Measurements from ENCODE around the gene TMX2. TPM values are rescaled to one million over a fixed set of nuclear protein-coding genes. Genes with fewer than 3 reads are reported as not detected.

The TMX2 gene
- total and polyA plus RNA-seq, 9 of the 15 experiments (the other 6 are each of a cell fraction or from before 2014, with no cell fraction given) = 176 to 433 (median 227) TPM

- TF ChIP-seq ZBTB33 (CRISPR knock-in tag; IDR thresholded peaks at IDR 0.05) (no peak), ZMIZ1 (IDR thresholded peaks at IDR 0.05; ENCODE audit: low read depth in 2 of 2, low read length in 2 of 2) (no peak), NR2C2 (CRISPR knock-in tag; IDR thresholded peaks at IDR 0.05) (no peak), NR2C2 (tag; IDR thresholded peaks at IDR 0.05) (no peak), RBM14 (IDR thresholded peaks at IDR 0.05; ENCODE audit: borderline replicate concordance, insufficient read depth, low read depth, low read length) (no peak), TAL1 (IDR thresholded peaks at IDR 0.05) (peak; percentile 90), SRSF1 (IDR thresholded peaks at IDR 0.05; ENCODE audit: low read depth, low read length) (no peak), SMARCE1 (IDR thresholded peaks at IDR 0.05) (peak; percentile 31; the same call in 1 of the 2 replicates), ETV5 (CRISPR knock-in tag; IDR thresholded peaks at IDR 0.05; ENCODE audit: low read depth) (no peak), MBD1 (CRISPR knock-in tag; IDR thresholded peaks at IDR 0.05) (no peak), CREBBP (IDR thresholded peaks at IDR 0.05; ENCODE audit: low read depth, low read length) (no peak), ZSCAN29 (IDR thresholded peaks at IDR 0.05) (no peak), TFE3 (CRISPR knock-in tag; IDR thresholded peaks at IDR 0.05) (no peak), SMAD3 (CRISPR knock-in tag; conservative IDR thresholded peaks at IDR 0.05) (no peak), TAF7 (tag; IDR thresholded peaks at IDR 0.05) (no peak), MTA3 (IDR thresholded peaks at IDR 0.05; ENCODE audit: borderline replicate concordance) (no peak), KLF1 (tag; IDR thresholded peaks at IDR 0.05) (no peak), ZNF589 (CRISPR knock-in tag; IDR thresholded peaks at IDR 0.05; ENCODE audit: low read depth) (no peak), CBX1 (IDR thresholded peaks at IDR 0.05; ENCODE audit: low read depth) (no peak), RCOR1 (IDR thresholded peaks at IDR 0.05; ENCODE audit: borderline replicate concordance in 1 of 2, low read depth in 2 of 2, low read length in 2 of 2) (peak in 1 of 2 experiments; percentile 48; a peak in 1 of 4 replicates), ZNF586 (CRISPR knock-in tag; conservative IDR thresholded peaks at IDR 0.05) (no peak), CBFA2T2 (conservative IDR thresholded peaks at IDR 0.05) (peak; percentile 89)
These were observed 52.6 kb downstream of the TMX2 start (continued) for GRCh38 chr11:57764972-57765371.
